Measurements from ENCODE around the gene PLIN3. TPM values are rescaled to one million over a fixed set of nuclear protein-coding genes. Genes with fewer than 3 reads are reported as not detected.
"Not testable (repeated sequence)": the region's sequence is repeated elsewhere in the genome, so short reads cannot be mapped to it uniquely, and the experiment has no call there.

PLIN3 gene
- polyA plus RNA-seq, 1 donor (not counting 4 experiments of a cell fraction or from before 2014, with no cell fraction given): 70.7 TPM

- no peak overlapping the region for H3K4me2 ChIP-seq (ENCODE audit: control insufficient read depth, extremely low read depth, insufficient read depth, low read depth, low read length)
- no peaks in the 10 kb centered on the region for H3K79me2 ChIP-seq (ENCODE audit: control insufficient read depth, insufficient read depth, low read length)
- no peak overlapping the region for H3K9ac ChIP-seq (ENCODE audit: control insufficient read depth, extremely low read depth, insufficient read depth, low read length)
- no peaks in the 10 kb centered on the region for H4K20me1 ChIP-seq (ENCODE audit: control insufficient read depth, extremely low read depth, insufficient read depth, low read length)
- no peak overlapping the region for H3K4me3 ChIP-seq (ENCODE audit: control insufficient read depth in 2 of 3, extremely low read depth in 1 of 3, insufficient read depth in 2 of 3, low read depth in 1 of 3, low read length in 3 of 3)
- H3K36me3 ChIP-seq (ENCODE audit: control insufficient read depth in 2 of 2, extremely low read depth in 1 of 2, insufficient read depth in 2 of 2, low read length in 2 of 2): no peaks in the 10 kb centered on the region
- H2AFZ ChIP-seq (ENCODE audit: control insufficient read depth, low read length): no peak overlapping the region
- TF ChIP-seq EZH2 (IDR thresholded peaks at IDR 0.05; ENCODE audit: low read length) (no peak), CTCF (optimal IDR thresholded peaks at IDR 0.05 in 1 of 3, IDR thresholded peaks at IDR 0.05 in 1 of 3, conservative IDR thresholded peaks at IDR 0.05 in 1 of 3; ENCODE audit: extremely low read depth in 1 of 3, insufficient read depth in 2 of 3, low read length in 3 of 3) (no peak)
- H3K9me3 ChIP-seq (ENCODE audit: control insufficient read depth, low read depth, low read length): no peaks in the 10 kb centered on the region
- H3K4me1 ChIP-seq (ENCODE audit: control insufficient read depth, extremely low read depth, insufficient read depth, low read length): no peaks in the 10 kb centered on the region
- no peak overlapping the region for H3K27ac ChIP-seq (ENCODE audit: control insufficient read depth, insufficient read depth, low read length)
- no peaks in the 10 kb centered on the region for H3K9me1 ChIP-seq (ENCODE audit: control insufficient read depth, extremely low read depth, insufficient read depth, low read length)
- DNase-seq (ENCODE audit: low read depth, low spot score): no peak
- FAIRE-seq: no peak
- H3K27me3 ChIP-seq (ENCODE audit: control insufficient read depth, extremely low read depth, insufficient read depth, low read length): no peaks in the 10 kb centered on the region
- dilution Hi-C loops (cut with MboI; ENCODE audit: extremely low pct_ligation_motif_present, low sequenced_read_pairs): no loop called here
Measured at GRCh38 chr19:4904481-4904880, 37.0 kb upstream of the PLIN3 start.

GRCh38 chr19:4902796-4903195 is 35.3 kb upstream of the PLIN3 start, which contains the start of gene ARRDC5:
Gene ARRDC5 (minus strand): TSS chr19:4902896. CDS start chr19:4902825, 71 bp downstream.
- FAIRE-seq (no peak), DNase-seq (ENCODE audit: low read depth, low spot score) (no peak)
- dilution Hi-C loops (cut with MboI; ENCODE audit: extremely low pct_ligation_motif_present, low sequenced_read_pairs): no loop called here
- no peaks in the 10 kb centered on the region for H3K9me1 ChIP-seq (ENCODE audit: control insufficient read depth, extremely low read depth, insufficient read depth, low read length)
- H3K79me2 ChIP-seq (ENCODE audit: control insufficient read depth, insufficient read depth, low read length): no peaks in the 10 kb centered on the region
- TF ChIP-seq CTCF (optimal IDR thresholded peaks at IDR 0.05 in 1 of 3, IDR thresholded peaks at IDR 0.05 in 1 of 3, conservative IDR thresholded peaks at IDR 0.05 in 1 of 3; ENCODE audit: extremely low read depth in 1 of 3, insufficient read depth in 2 of 3, low read length in 3 of 3): no peak
- TF ChIP-seq EZH2 (IDR thresholded peaks at IDR 0.05; ENCODE audit: low read length): no peak
- no peak within 1 kb of the TSS for H3K4me2 ChIP-seq (ENCODE audit: control insufficient read depth, extremely low read depth, insufficient read depth, low read depth, low read length)
- H3K27ac ChIP-seq (ENCODE audit: control insufficient read depth, insufficient read depth, low read length): no peak within 1 kb of the TSS
- H3K9ac ChIP-seq (ENCODE audit: control insufficient read depth, extremely low read depth, insufficient read depth, low read length): no peak within 1 kb of the TSS
- H3K4me3 ChIP-seq (ENCODE audit: control insufficient read depth in 2 of 3, extremely low read depth in 1 of 3, insufficient read depth in 2 of 3, low read depth in 1 of 3, low read length in 3 of 3): no peak within 1 kb of the TSS
- H3K27me3 ChIP-seq (ENCODE audit: control insufficient read depth, extremely low read depth, insufficient read depth, low read length): no peaks in the 10 kb centered on the region
- H3K36me3 ChIP-seq (ENCODE audit: control insufficient read depth in 2 of 2, extremely low read depth in 1 of 2, insufficient read depth in 2 of 2, low read length in 2 of 2): no peaks in the 10 kb centered on the region
- no peaks in the 10 kb centered on the region for H4K20me1 ChIP-seq (ENCODE audit: control insufficient read depth, extremely low read depth, insufficient read depth, low read length)
- H3K4me1 ChIP-seq (ENCODE audit: control insufficient read depth, extremely low read depth, insufficient read depth, low read length): no peaks in the 10 kb centered on the region
- no peak within 1 kb of the TSS for H2AFZ ChIP-seq (ENCODE audit: control insufficient read depth, low read length)
- H3K9me3 ChIP-seq (ENCODE audit: control insufficient read depth, low read depth, low read length): no peaks in the 10 kb centered on the region

- DNase-seq (ENCODE audit: low read depth, low spot score); H3K27ac ChIP-seq (ENCODE audit: control insufficient read depth, insufficient read depth, low read length); H3K4me3 ChIP-seq (ENCODE audit: control insufficient read depth in 2 of 3, extremely low read depth in 1 of 3, insufficient read depth in 2 of 3, low read depth in 1 of 3, low read length in 3 of 3); H3K9me1 ChIP-seq (ENCODE audit: control insufficient read depth, extremely low read depth, insufficient read depth, low read length); H3K4me1 ChIP-seq (ENCODE audit: control insufficient read depth, extremely low read depth, insufficient read depth, low read length); dilution Hi-C loops (cut with MboI; ENCODE audit: extremely low pct_ligation_motif_present, low sequenced_read_pairs); H2AFZ ChIP-seq (ENCODE audit: control insufficient read depth, low read length); H3K36me3 ChIP-seq (ENCODE audit: control insufficient read depth in 2 of 2, extremely low read depth in 1 of 2, insufficient read depth in 2 of 2, low read length in 2 of 2); H3K9ac ChIP-seq (ENCODE audit: control insufficient read depth, extremely low read depth, insufficient read depth, low read length); H3K79me2 ChIP-seq (ENCODE audit: control insufficient read depth, insufficient read depth, low read length); H3K27me3 ChIP-seq (ENCODE audit: control insufficient read depth, extremely low read depth, insufficient read depth, low read length); H4K20me1 ChIP-seq (ENCODE audit: control insufficient read depth, extremely low read depth, insufficient read depth, low read length); FAIRE-seq; H3K4me2 ChIP-seq (ENCODE audit: control insufficient read depth, extremely low read depth, insufficient read depth, low read depth, low read length); H3K9me3 ChIP-seq (ENCODE audit: control insufficient read depth, low read depth, low read length): not testable (repeated sequence)
Measured at GRCh38 chr19:4900879-4901278, 33.4 kb upstream of the PLIN3 start.

All from keratinocyte (primary cell).